B cell (primary cell): ENCODE results near the gene GADL1. TPM values are rescaled to one million over a fixed set of nuclear protein-coding genes. Genes with fewer than 3 reads are reported as not detected.

Source experiments
- ATAC-seq: fragments of 200-7000 bp; cut with Tn5 transposase; one replicate; pipeline ENCODE4 v1.10.0; 2021; ENCODE audit warnings: low read depth, mild to moderate bottlenecking, moderate number of reproducible peaks, moderate library complexity
- CTCF ChIA-PET: fragments of 350-600 bp; sonication (Branson Sonifier 250); formaldehyde crosslinking; loops from one replicate; lab custom pipeline; 2021; ENCODE audit warnings: antibody characterized with exemption, inconsistent platforms; lab: Charles Lee
- POLR2A ChIA-PET: fragments of 350-600 bp; sonication (Branson Sonifier 250); formaldehyde crosslinking; loops from one replicate; lab custom pipeline; 2021; ENCODE audit warnings: antibody characterized with exemption; lab: Charles Lee
- DNase-seq: peaks from one replicate; pipeline ENCODE4 v3.0.0; 2013
- H2AFZ ChIP-seq: 2 replicates; pipeline ENCODE4 v1.6.1; 2012; ENCODE audit warnings: mild to moderate bottlenecking, low read depth, low read length; ENCODE audit not compliant: insufficient read depth, poor library complexity, severe bottlenecking
- H3K27ac ChIP-seq, 2 donors: 1 replicate in 1 of 2; 2 replicates in 1 of 2; pipeline ENCODE4 v1.5.1; 2012 to 2013; ENCODE audit warnings: low read length in 2 of 2, mild to moderate bottlenecking in 2 of 2, moderate library complexity in 1 of 2
- H3K27me3 ChIP-seq, 4 experiments: fragments of 200-600 bp in 1 of 4; sonication (generic) in 1 of 4; replicated peaks in 1 of 4; 1 replicate in 2 of 4; 2 replicates in 2 of 4; pipeline versions ENCODE4 v1.6.1 to v1.7.0; 2013 to 2016; ENCODE audit warnings: low read length in 3 of 4, mild to moderate bottlenecking in 2 of 4, mixed read lengths in 1 of 4, moderate library complexity in 1 of 4; ENCODE audit not compliant: insufficient read depth in 4 of 4, control insufficient read depth in 3 of 4; ENCODE audit errors: control extremely low read depth in 1 of 4
- H3K36me3 ChIP-seq, 2 experiments: replicated peaks in 1 of 2; 1 replicate in 1 of 2; 2 replicates in 1 of 2; pipeline versions ENCODE4 v1.6.1 to v1.7.1; 2013; ENCODE audit warnings: low read length in 1 of 2; ENCODE audit not compliant: insufficient read depth in 2 of 2, control insufficient read depth in 1 of 2; ENCODE audit errors: control extremely low read depth in 1 of 2, extremely low read depth in 1 of 2
- H3K4me1 ChIP-seq, 2 donors: fragments of 200-600 bp in 1 of 2; sonication (generic) in 1 of 2; 1 replicate in 1 of 2; 2 replicates in 1 of 2; pipeline versions ENCODE4 v1.5.1 to v1.6.1; 2013 to 2017; ENCODE audit warnings: low read length in 2 of 2; ENCODE audit not compliant: control insufficient read depth in 2 of 2, insufficient read depth in 2 of 2
- H3K4me2 ChIP-seq: replicated peaks from 2 replicates; pipeline ENCODE3; 2012; ENCODE audit warnings: mild to moderate bottlenecking, low read depth, low read length; ENCODE audit not compliant: poor library complexity, severe bottlenecking
- H3K4me3 ChIP-seq, 5 experiments: fragments of 200-600 bp in 1 of 5; sonication (generic) in 1 of 5; 1 replicate in 3 of 5; 2 replicates in 2 of 5; pipeline versions ENCODE4 v1.5.1 to v1.7.0; 2011 to 2016; ENCODE audit warnings: low read length in 4 of 5, mild to moderate bottlenecking in 4 of 5, low read depth in 2 of 5, control low read depth in 1 of 5, moderate library complexity in 1 of 5; ENCODE audit not compliant: insufficient read depth in 1 of 5; ENCODE audit errors: control extremely low read depth in 1 of 5, extremely low read depth in 1 of 5
- H3K79me2 ChIP-seq: fragments of 200-600 bp; sonication (generic); one replicate; pipeline ENCODE4 v1.6.0; 2016; ENCODE audit warnings: low read length; ENCODE audit not compliant: control insufficient read depth, insufficient read depth
- H3K9ac ChIP-seq: fragments of 200-600 bp; sonication (generic); 2 replicates; pipeline ENCODE4 v1.6.1; 2017; ENCODE audit warnings: mild to moderate bottlenecking, low read length, moderate library complexity
- H3K9me3 ChIP-seq, 3 donors: one replicate each; pipeline versions ENCODE4 v1.6.1 to v1.7.1; 2013; ENCODE audit warnings: low read length in 2 of 3; ENCODE audit not compliant: control insufficient read depth in 2 of 3, insufficient read depth in 1 of 3; ENCODE audit errors: control extremely low read depth in 1 of 3
- H4K20me1 ChIP-seq: 2 replicates; pipeline ENCODE4 v1.6.0; 2012; ENCODE audit warnings: mild to moderate bottlenecking, low read length; ENCODE audit not compliant: insufficient read depth, control insufficient read depth, poor library complexity, severe bottlenecking
- H3K27ac Mint-ChIP-seq: one replicate; pipeline ENCODE4 v1.8.0; 2021; ENCODE audit warnings: mixed read lengths
- H3K27me3 Mint-ChIP-seq: one replicate; pipeline ENCODE4 v1.8.0; 2021; ENCODE audit warnings: mixed read lengths
- H3K4me1 Mint-ChIP-seq: one replicate; pipeline ENCODE4 v1.8.0; 2021; ENCODE audit warnings: mixed read lengths
- H3K4me3 Mint-ChIP-seq: one replicate; pipeline ENCODE4 v1.8.0; 2021; ENCODE audit warnings: mixed read lengths
- H3K9me3 Mint-ChIP-seq: one replicate; pipeline ENCODE4 v1.8.0; 2022; ENCODE audit warnings: mixed read lengths; ENCODE audit not compliant: insufficient read depth
- EZH2 ChIP-seq: IDR thresholded peaks from 2 replicates; pipeline ENCODE4 v1.6.1; 2012; ENCODE audit warnings: borderline replicate concordance, low read depth, mild to moderate bottlenecking, moderate library complexity, low read length; ENCODE audit not compliant: insufficient read depth, poor library complexity, severe bottlenecking
- WGBS: methylation state at CpG from one replicate; pipeline ENCODE4 v1.1.5; 2013; ENCODE audit warnings: missing lambda C conversion rate; ENCODE audit not compliant: insufficient coverage; 5-methylcytosine and 5-hydroxymethylcytosine counted together
- intact Hi-C: fragments of 100-400 bp; cut with micrococcal nuclease; formaldehyde crosslinking; loops from one replicate; pipeline ENCODE4 v1.10.0; 2022
- polyA plus RNA-seq: library from polyadenylated mRNA; depleted of rRNA; stranded (reverse); fragments of >200 nt; gene quantifications from 2 replicates; pipeline ENCODE4 v1.2.3, GENCODE V29; 2012
- total RNA-seq, 2 donors: library from RNA; stranded (reverse); fragments of 120-200 nt in 1 of 2; gene quantifications; 1 replicate in 1 of 2; 2 replicates in 1 of 2; pipeline versions ENCODE4 v1.2.3 to v1.2.4, GENCODE V29; 2013 to 2022
- TF ChIP-seq, protein P1 (sequence below): fragments of 200-600 bp; IDR thresholded peaks from one replicate; pipeline ENCODE4 v1.8.0; 2022; ENCODE audit warnings: antibody characterized with exemption, mild to moderate bottlenecking

Gene GADL1
- total and polyA plus RNA-seq, 2 donors (not counting 1 experiment from before 2014, with no cell fraction given): not detected

DNA sequence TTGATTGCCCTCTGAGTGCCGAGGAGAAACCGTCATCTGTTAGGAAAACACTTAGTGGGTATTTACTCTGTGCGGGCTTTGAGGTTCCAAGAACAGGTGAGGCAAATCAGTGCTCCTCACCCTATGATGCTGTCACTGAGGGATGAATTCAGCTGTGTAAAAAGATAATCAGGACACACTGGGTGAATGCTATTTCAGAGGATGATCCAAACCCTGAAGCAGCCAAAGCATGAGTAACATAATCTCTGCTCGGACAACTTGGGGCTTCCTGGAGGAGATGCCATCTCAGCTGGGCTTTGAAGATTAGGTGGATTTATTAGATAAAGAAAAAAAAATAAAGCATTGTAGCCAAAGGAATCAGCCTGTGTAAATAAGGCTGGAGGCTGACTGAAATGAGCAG, 10.5 kb upstream of the GADL1 start:
- Mint-ChIP-seq H3K27me3 (no peaks in the 10 kb centered on the region), H3K9me3 (no peaks in the 10 kb centered on the region), H3K27ac (no peak overlapping the region), H3K4me3 (no peak overlapping the region), H3K4me1 (no peaks in the 10 kb centered on the region)
- no peak overlapping the region for H2AFZ ChIP-seq
- TF ChIP-seq, protein P1, sequence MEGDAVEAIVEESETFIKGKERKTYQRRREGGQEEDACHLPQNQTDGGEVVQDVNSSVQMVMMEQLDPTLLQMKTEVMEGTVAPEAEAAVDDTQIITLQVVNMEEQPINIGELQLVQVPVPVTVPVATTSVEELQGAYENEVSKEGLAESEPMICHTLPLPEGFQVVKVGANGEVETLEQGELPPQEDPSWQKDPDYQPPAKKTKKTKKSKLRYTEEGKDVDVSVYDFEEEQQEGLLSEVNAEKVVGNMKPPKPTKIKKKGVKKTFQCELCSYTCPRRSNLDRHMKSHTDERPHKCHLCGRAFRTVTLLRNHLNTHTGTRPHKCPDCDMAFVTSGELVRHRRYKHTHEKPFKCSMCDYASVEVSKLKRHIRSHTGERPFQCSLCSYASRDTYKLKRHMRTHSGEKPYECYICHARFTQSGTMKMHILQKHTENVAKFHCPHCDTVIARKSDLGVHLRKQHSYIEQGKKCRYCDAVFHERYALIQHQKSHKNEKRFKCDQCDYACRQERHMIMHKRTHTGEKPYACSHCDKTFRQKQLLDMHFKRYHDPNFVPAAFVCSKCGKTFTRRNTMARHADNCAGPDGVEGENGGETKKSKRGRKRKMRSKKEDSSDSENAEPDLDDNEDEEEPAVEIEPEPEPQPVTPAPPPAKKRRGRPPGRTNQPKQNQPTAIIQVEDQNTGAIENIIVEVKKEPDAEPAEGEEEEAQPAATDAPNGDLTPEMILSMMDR: no peak
- no peak for TF ChIP-seq EZH2
- H3K4me3 ChIP-seq: no peak overlapping the region
- WGBS: 91% methylated on average over 3 of the region's 4 CpGs
- H3K79me2 ChIP-seq: no peaks in the 10 kb centered on the region
- ChIA-PET POLR2A (no interaction called here), CTCF (no interaction called here)
- H3K27ac ChIP-seq: no peak overlapping the region
- H3K9ac ChIP-seq: no peak overlapping the region
- intact Hi-C loops: no loop called here
- H3K9me3 ChIP-seq: no peaks in the 10 kb centered on the region
- no peaks in the 10 kb centered on the region for H3K36me3 ChIP-seq
- no peaks in the 10 kb centered on the region for H3K4me1 ChIP-seq
- ATAC-seq: no peak
- DNase-seq: no peak
- H3K4me2 ChIP-seq: no peak overlapping the region
- H3K27me3 ChIP-seq: no peaks in the 10 kb centered on the region
- no peaks in the 10 kb centered on the region for H4K20me1 ChIP-seq

GRCh38 chr3:30895329-30895728, 868 bp upstream of the GADL1 start:
- H3K4me1 Mint-ChIP-seq: peaks cover 12% of the 10 kb centered on the region
- no peak overlapping the region for H3K27ac Mint-ChIP-seq
- 100% methylated on average over 2 of the region's 5 CpGs for WGBS
- H3K79me2 ChIP-seq: no peaks in the 10 kb centered on the region
- no peak for DNase-seq
- peaks cover 5 to 8% of the 10 kb centered on the region in 2 donors for H3K4me1 ChIP-seq
- no peak overlapping the region for H3K4me2 ChIP-seq
- TF ChIP-seq EZH2: no peak
- TF ChIP-seq, protein P1: no peak
- peaks cover 31% of the 10 kb centered on the region for H3K27me3 Mint-ChIP-seq
- no peaks in the 10 kb centered on the region for H4K20me1 ChIP-seq
- no peak overlapping the region for H3K27ac ChIP-seq
- POLR2A ChIA-PET: no interaction called here
- no peak overlapping the region for H3K4me3 ChIP-seq
- H3K9me3 ChIP-seq: peaks cover 0 to 4% (median 0%) of the 10 kb centered on the region in 3 donors
- intact Hi-C loops: no loop called here
- H3K9ac ChIP-seq: no peak overlapping the region
- peak overlapping the region; percentile 14 for H3K4me3 Mint-ChIP-seq
- H2AFZ ChIP-seq: no peak overlapping the region
- no peaks in the 10 kb centered on the region for H3K36me3 ChIP-seq
- no peaks in the 10 kb centered on the region for H3K9me3 Mint-ChIP-seq
- H3K27me3 ChIP-seq: peaks cover 0 to 22% (median 9%) of the 10 kb centered on the region in 4 experiments
- CTCF ChIA-PET: no interaction called here
- no peak for ATAC-seq
